ENCODE data around the gene GRAP2. TPM values are rescaled to one million over a fixed set of nuclear protein-coding genes. Genes with fewer than 3 reads are reported as not detected.
"Not testable (repeated sequence)": the region's sequence is repeated elsewhere in the genome, so short reads cannot be mapped to it uniquely, and the experiment has no call there.

GRAP2 gene
- total RNA-seq, 1 donor from 2014 or later, result not detected

DNA sequence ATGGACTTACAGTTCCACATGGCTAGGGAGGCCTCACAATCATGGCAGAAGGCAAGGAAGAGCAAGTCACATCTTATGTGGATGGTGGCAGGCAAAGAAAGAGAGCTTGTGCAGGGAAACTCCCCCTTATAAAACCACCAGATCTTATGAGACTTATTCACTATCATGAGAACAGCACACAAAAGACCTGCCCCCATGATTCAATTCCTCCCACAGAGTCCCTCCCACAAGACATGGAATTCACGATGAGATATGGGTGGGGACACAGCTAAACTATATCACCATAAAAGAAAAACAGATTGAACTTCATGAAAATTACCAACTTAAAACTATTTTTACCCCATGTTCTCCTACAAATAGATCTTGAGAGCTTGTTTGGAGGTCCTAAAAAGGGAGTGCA is 26.9 kb upstream of the GRAP2 start:
- H3K36me3 Mint-ChIP-seq (ENCODE audit: unreplicated experiment), result no peaks in the 10 kb centered on the region
- no peaks in the 10 kb centered on the region for H3K4me1 Mint-ChIP-seq (ENCODE audit: unreplicated experiment)
- DNase-seq (ENCODE audit: extremely low spot score, unreplicated experiment), result no peak
- TF ChIP-seq, protein P1, sequence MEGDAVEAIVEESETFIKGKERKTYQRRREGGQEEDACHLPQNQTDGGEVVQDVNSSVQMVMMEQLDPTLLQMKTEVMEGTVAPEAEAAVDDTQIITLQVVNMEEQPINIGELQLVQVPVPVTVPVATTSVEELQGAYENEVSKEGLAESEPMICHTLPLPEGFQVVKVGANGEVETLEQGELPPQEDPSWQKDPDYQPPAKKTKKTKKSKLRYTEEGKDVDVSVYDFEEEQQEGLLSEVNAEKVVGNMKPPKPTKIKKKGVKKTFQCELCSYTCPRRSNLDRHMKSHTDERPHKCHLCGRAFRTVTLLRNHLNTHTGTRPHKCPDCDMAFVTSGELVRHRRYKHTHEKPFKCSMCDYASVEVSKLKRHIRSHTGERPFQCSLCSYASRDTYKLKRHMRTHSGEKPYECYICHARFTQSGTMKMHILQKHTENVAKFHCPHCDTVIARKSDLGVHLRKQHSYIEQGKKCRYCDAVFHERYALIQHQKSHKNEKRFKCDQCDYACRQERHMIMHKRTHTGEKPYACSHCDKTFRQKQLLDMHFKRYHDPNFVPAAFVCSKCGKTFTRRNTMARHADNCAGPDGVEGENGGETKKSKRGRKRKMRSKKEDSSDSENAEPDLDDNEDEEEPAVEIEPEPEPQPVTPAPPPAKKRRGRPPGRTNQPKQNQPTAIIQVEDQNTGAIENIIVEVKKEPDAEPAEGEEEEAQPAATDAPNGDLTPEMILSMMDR (IDR thresholded peaks at IDR 0.05), result no peak
- H3K27ac Mint-ChIP-seq (ENCODE audit: unreplicated experiment), result no peak overlapping the region
- no peak overlapping the region for H3K4me3 Mint-ChIP-seq (ENCODE audit: unreplicated experiment)
- peaks cover 61% of the 10 kb centered on the region for H3K27me3 Mint-ChIP-seq (ENCODE audit: unreplicated experiment)
- no peaks in the 10 kb centered on the region for H3K9me3 Mint-ChIP-seq (ENCODE audit: unreplicated experiment)

DNA sequence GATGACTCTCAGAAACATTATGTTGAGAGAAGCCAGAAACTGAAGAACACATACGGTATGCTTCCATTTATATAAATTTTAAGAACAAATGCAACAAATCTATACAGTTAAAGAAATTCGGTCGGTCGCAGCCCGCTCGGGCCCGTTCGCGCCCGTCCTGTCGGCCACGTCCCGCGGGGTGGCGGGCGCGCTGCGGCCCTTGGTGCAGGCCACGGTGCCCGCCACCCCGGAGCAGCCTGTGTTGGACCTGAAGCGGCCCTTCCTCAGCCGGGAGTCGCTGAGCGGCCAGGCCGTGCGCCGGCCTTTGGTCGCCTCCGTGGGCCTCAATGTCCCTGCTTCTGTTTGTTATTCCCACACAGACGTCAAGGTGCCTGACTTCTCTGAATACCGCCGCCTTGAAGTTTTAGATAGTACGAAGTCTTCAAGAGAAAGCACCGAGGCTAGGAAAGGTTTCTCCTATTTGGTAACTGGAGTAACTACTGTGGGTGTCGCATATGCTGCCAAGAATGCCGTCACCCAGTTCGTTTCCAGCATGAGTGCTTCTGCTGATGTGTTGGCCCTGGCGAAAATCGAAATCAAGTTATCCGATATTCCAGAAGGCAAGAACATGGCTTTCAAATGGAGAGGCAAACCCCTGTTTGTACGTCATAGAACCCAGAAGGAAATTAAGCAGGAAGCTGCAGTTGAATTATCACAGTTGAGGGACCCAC is 25.6 kb upstream of the GRAP2 start:
- not testable (repeated sequence) for H3K27ac Mint-ChIP-seq (ENCODE audit: unreplicated experiment); H3K4me1 Mint-ChIP-seq (ENCODE audit: unreplicated experiment); H3K9me3 Mint-ChIP-seq (ENCODE audit: unreplicated experiment); DNase-seq (ENCODE audit: extremely low spot score, unreplicated experiment); H3K36me3 Mint-ChIP-seq (ENCODE audit: unreplicated experiment); H3K4me3 Mint-ChIP-seq (ENCODE audit: unreplicated experiment)
- peaks cover 63% of the 10 kb centered on the region for H3K27me3 Mint-ChIP-seq (ENCODE audit: unreplicated experiment)

DNA sequence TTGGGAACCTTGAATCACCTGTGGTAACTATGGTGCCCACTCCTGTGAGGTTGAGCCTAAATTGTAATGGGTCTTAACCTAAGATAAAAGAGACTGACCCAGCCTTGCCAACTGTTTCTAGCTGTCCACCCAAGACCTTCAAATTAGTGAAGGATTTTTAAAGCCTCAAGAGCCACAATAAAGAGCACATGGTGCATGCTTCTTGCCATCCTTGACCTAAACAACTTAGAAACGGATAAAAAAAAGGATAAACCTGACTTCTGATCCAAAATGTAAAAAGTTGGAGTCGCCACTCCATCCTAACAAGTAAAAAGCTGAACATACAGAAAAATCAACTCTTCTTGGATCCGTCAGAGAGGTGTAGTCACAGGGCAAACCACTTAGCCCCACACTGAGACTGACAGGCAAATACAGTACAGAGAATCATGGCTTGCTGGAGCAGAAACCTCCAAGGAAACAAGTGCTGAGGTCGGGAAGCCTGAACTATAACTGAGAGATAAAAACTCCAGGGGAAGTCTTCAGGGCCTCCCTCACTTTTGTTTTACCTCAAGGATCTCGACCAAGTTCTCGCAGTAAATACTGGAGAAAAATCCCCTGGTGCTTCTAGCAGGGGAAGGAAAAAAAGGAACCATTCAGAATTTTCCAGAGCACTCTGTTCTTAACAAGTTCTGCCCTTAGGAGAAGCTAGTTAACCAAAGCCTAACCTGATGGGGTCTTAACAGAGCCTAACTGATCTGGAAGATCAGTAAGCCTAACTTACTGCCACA is 23.6 kb upstream of the GRAP2 start:
- no peaks in the 10 kb centered on the region for H3K9me3 Mint-ChIP-seq (ENCODE audit: unreplicated experiment)
- DNase-seq (ENCODE audit: extremely low spot score, unreplicated experiment), result no peak
- H3K4me3 Mint-ChIP-seq (ENCODE audit: unreplicated experiment), result no peak overlapping the region
- no peaks in the 10 kb centered on the region for H3K4me1 Mint-ChIP-seq (ENCODE audit: unreplicated experiment)
- peaks cover 65% of the 10 kb centered on the region for H3K27me3 Mint-ChIP-seq (ENCODE audit: unreplicated experiment)
- H3K36me3 Mint-ChIP-seq (ENCODE audit: unreplicated experiment), result no peaks in the 10 kb centered on the region
- TF ChIP-seq, protein P1 (IDR thresholded peaks at IDR 0.05), result no peak
- H3K27ac Mint-ChIP-seq (ENCODE audit: unreplicated experiment), result no peak overlapping the region

DNA sequence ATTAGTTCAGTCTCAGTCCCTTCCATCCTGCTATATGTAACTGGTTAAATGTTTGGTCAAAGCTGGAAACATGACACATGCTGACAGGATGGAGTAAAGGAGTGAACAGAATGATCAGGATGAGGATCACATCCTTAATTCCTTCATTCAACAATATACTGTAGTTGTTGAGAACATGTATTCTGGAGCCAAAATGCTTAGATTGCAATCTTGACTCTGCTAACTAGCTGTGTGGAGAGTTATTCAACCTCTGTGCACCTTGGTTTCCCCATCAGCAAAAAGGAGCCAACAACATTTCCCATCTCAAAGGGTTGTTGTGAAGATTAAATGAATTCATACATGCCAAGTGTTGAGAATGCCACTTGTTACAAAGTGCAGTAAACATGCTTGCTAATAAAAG is 20.2 kb upstream of the GRAP2 start:
- Mint-ChIP-seq H3K4me3 (ENCODE audit: unreplicated experiment) (no peak overlapping the region), H3K4me1 (ENCODE audit: unreplicated experiment) (no peaks in the 10 kb centered on the region), H3K9me3 (ENCODE audit: unreplicated experiment) (no peaks in the 10 kb centered on the region), H3K36me3 (ENCODE audit: unreplicated experiment) (no peaks in the 10 kb centered on the region), H3K27me3 (ENCODE audit: unreplicated experiment) (peaks cover 68% of the 10 kb centered on the region), H3K27ac (ENCODE audit: unreplicated experiment) (no peak overlapping the region)
- no peak for DNase-seq (ENCODE audit: extremely low spot score, unreplicated experiment)
- TF ChIP-seq, protein P1 (IDR thresholded peaks at IDR 0.05), result no peak

DNA sequence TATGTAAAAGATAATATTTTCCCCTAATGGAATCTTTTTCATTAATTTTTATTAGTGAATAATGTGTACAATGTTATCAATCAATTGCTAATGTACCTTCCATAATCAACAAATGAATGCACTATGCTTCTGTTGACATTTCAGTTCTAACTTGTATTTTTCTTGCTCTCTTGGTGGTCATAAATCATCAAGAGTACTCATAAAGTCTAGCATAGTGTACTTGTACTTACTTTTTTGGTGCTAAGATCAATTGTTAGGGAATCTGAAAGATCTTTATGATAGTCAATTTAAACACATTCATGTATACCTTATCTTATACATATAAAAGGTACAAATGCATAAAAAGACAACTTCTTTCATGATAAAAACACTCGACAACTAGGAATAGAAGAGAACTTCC is 17.8 kb upstream of the GRAP2 start:
- Mint-ChIP-seq H3K27ac (ENCODE audit: unreplicated experiment) (no peak overlapping the region), H3K27me3 (ENCODE audit: unreplicated experiment) (peaks cover 76% of the 10 kb centered on the region), H3K4me3 (ENCODE audit: unreplicated experiment) (no peak overlapping the region), H3K36me3 (ENCODE audit: unreplicated experiment) (no peaks in the 10 kb centered on the region), H3K4me1 (ENCODE audit: unreplicated experiment) (no peaks in the 10 kb centered on the region), H3K9me3 (ENCODE audit: unreplicated experiment) (no peaks in the 10 kb centered on the region)
- no peak for DNase-seq (ENCODE audit: extremely low spot score, unreplicated experiment)
- TF ChIP-seq, protein P1 (IDR thresholded peaks at IDR 0.05), result no peak

DNA sequence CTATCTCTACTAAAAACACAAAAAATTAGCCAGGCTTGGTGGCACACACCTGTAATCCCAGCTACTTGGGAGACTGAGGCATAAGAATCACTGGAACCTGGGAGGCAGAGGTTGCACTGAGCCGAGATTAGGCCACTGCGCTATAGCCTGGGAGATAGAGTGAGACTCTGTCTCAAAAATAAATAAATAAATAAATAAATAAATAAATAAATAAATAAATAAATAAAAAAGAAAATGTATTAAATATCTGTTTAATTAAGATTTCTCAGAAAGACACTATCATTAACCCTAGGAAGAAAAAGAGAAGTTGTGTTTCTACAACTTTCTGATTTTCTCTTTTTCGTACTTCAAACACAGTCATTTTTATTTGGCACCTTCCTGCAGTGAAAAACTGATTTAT is 11.0 kb upstream of the GRAP2 start:
- H3K4me1 Mint-ChIP-seq (ENCODE audit: unreplicated experiment); DNase-seq (ENCODE audit: extremely low spot score, unreplicated experiment); H3K36me3 Mint-ChIP-seq (ENCODE audit: unreplicated experiment); H3K4me3 Mint-ChIP-seq (ENCODE audit: unreplicated experiment); H3K27ac Mint-ChIP-seq (ENCODE audit: unreplicated experiment); H3K9me3 Mint-ChIP-seq (ENCODE audit: unreplicated experiment): not testable (repeated sequence)
- peaks cover 58% of the 10 kb centered on the region for H3K27me3 Mint-ChIP-seq (ENCODE audit: unreplicated experiment)
